Gastroesophageal sphincter (tissue), 3 donors: Measurements from ENCODE around the gene GRIK3.

Experiments
- EP300 ChIP-seq: sonication (generic); formaldehyde crosslinking; IDR thresholded peaks from one replicate; pipeline ENCODE4 v1.6.1; 2017; ENCODE audit warnings: antibody characterized with exemption, mild to moderate bottlenecking
- POLR2AphosphoS5 ChIP-seq: sonication (generic); formaldehyde crosslinking; IDR thresholded peaks from one replicate; pipeline ENCODE4 v1.6.1; 2017; ENCODE audit warnings: antibody characterized with exemption
- TF ChIP-seq, protein P1 (sequence below), 4 experiments: fragments of 200-600 bp in 2 of 4; fragments of 450-650 bp in 2 of 4; sonication (generic) in 1 of 4; IDR thresholded peaks; one replicate each; pipeline ENCODE4 v1.5.1; 2017 to 2019; ENCODE audit warnings: antibody characterized with exemption in 4 of 4, mild to moderate bottlenecking in 2 of 4, moderate library complexity in 2 of 4

DNA sequence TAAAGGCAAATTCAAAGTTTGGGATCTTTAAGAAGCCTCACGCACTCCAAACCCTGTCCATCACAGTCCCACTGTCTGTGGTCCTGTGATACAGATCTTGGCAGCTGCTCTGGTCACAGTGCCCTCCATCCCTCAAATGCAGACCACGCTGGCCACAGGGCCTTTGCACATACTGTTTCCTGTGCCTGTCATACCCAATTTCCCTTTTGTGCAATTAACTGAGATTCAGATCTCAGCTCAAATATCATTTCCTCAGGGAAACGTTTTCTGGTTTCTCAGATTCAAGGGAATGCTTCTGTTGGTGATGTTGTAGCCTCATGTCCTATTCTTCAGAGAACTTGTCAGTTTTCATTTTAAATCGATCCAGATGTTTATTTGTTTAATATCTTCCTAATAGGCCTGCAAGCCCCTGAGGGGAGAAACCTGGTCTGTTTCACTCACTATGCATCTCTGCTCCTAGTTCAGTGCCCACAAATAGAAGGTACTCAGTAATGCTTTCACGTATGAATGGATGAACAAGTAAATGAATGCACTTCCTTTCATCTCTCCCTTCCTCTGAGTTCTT is 24.2 kb upstream of the GRIK3 start:
- no peak for TF ChIP-seq POLR2AphosphoS5
- TF ChIP-seq, protein P1, sequence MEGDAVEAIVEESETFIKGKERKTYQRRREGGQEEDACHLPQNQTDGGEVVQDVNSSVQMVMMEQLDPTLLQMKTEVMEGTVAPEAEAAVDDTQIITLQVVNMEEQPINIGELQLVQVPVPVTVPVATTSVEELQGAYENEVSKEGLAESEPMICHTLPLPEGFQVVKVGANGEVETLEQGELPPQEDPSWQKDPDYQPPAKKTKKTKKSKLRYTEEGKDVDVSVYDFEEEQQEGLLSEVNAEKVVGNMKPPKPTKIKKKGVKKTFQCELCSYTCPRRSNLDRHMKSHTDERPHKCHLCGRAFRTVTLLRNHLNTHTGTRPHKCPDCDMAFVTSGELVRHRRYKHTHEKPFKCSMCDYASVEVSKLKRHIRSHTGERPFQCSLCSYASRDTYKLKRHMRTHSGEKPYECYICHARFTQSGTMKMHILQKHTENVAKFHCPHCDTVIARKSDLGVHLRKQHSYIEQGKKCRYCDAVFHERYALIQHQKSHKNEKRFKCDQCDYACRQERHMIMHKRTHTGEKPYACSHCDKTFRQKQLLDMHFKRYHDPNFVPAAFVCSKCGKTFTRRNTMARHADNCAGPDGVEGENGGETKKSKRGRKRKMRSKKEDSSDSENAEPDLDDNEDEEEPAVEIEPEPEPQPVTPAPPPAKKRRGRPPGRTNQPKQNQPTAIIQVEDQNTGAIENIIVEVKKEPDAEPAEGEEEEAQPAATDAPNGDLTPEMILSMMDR (IDR thresholded peaks at IDR 0.05) = no peak
- no peak for TF ChIP-seq EP300
